Measurements from ENCODE around the gene N4BP3.
A peak's percentile ranks its signal among the peaks of the same experiment; 100 is the strongest.
"Not testable (repeated sequence)": the region's sequence is repeated elsewhere in the genome, so short reads cannot be mapped to it uniquely, and the experiment has no call there.

N4BP3 gene, protein sequence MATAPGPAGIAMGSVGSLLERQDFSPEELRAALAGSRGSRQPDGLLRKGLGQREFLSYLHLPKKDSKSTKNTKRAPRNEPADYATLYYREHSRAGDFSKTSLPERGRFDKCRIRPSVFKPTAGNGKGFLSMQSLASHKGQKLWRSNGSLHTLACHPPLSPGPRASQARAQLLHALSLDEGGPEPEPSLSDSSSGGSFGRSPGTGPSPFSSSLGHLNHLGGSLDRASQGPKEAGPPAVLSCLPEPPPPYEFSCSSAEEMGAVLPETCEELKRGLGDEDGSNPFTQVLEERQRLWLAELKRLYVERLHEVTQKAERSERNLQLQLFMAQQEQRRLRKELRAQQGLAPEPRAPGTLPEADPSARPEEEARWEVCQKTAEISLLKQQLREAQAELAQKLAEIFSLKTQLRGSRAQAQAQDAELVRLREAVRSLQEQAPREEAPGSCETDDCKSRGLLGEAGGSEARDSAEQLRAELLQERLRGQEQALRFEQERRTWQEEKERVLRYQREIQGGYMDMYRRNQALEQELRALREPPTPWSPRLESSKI

DNA sequence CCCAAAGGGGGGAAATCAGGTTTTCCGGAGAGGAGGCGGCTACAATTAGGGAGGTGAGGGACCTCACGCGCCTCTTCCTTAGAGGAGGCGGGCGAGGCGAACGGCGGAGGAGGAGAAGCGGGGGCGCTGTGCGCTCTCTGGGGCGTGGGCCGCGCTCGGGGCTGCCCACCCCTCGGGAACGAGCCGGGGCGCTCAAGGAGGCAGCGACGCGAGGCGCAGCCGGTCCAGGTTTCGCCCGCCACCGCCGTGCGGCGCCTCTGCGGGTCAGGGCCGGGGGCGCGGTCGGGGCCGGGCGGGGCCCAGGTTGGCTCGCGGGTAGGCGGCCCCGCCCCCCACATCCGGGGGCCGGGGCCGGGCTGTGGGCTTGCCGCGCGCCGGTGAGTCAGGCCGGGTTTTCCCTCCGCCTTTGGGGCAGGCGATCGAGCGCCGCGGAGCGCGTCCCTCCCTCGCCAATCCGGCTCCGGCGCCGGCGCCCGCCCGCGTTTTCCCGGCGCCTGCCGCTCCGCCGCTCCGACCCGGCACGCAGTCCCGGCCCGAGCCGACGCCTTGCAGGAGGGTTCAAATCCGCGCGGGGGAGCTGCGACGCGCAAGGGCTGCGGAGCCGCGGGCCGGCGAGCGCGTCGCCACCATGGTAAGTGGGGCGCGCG is at the start of gene N4BP3:
TSS of gene N4BP3 (plus strand) at position 392 of the 647 bp plus-strand sequence. CDS start 6,052 bp downstream, outside the sequence.
- DNase-seq (ENCODE audit: low spot score), result peak; percentile 81

GRCh38 chr5:178067755-178068154 is 45.6 kb upstream of the N4BP3 start:
- DNase-seq (ENCODE audit: low spot score), result no peak

DNA sequence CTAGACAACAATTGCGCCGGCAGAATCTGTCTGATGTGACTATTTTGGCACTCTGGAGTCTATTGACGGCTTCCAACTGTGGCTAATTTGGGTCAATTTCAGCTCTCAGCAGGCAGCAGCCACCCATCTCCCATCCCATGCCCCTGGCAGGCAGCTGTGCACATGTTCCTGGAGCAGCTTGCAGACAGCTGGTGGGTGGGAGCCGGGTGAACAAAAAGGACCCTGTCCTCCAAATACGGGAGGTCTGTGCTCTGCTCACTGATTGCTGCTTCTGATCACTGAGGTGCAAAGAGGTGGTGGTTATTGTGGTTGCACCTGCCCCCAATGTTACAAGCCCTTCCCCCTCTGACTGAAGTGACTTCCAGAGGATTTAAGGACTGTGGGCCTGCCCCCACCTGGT is 45.0 kb upstream of the N4BP3 start:
- DNase-seq (ENCODE audit: low spot score), result no peak

DNA sequence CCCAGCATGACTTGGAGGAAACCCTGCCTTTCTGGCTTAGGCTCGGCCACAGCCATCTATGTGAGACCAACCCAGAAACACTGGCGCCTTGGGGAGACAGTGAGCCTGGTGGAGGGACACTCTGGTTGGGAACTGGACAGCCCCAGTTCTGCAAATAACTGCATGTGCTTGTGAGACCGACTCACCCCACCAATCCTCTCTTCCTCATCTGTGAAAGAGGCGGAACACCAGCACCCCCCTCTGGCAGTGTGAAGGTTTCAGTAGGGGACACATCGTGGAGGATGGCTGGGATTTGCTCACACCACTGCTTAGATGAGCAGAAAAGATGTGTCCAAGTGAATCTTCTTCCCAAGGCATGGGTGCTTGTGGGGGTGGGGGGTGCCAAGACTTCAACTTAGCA is 43.4 kb upstream of the N4BP3 start:
- DNase-seq (ENCODE audit: low spot score), result peak; percentile 13

DNA sequence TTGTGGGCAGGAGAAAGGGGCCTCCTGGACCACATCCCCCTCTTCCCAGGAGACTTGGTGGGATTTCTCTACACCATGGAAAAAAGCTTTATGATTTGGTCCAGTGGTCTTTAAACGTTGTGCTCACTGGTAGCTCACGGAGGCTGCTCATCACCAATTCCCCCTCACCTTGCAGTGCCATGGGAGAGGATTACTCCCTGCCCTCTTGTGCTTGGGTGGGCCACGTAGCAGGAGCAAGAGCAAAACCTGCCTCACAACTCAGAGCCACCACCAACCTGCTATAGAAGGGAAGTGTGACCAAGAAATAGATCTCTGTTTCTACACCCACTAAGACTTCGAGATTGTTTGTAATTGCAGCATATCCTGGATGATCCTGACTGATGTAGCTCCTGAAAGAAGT is 42.2 kb upstream of the N4BP3 start:
- no peak for DNase-seq (ENCODE audit: low spot score)

- no peak for DNase-seq (ENCODE audit: low spot score)
Measured at GRCh38 chr5:178072749-178073148, 40.6 kb upstream of the N4BP3 start.

GRCh38 chr5:178074266-178074952 is 38.9 kb upstream of the N4BP3 start:
- no peak for DNase-seq (ENCODE audit: low spot score)

DNA sequence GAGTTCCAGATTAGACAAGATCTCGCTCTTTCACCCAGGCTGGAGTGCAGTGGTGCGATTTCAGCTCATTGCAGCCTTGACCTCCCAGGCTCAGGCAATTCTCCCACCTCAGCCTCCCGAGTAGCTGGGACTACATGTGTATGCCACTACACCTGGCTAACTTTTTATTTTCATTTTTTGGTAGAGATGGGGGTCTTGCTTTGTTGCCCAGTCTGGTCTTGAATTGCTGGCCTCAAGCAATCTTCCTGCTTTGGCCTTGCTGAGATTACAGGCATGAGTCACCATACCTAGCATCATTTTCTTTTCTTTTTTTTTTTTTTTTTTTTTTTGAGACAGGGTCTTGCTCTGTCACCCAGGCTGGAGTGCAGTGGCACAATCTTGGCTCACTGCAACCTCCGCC is 36.4 kb upstream of the N4BP3 start:
- not testable (repeated sequence) for DNase-seq (ENCODE audit: low spot score)

DNA sequence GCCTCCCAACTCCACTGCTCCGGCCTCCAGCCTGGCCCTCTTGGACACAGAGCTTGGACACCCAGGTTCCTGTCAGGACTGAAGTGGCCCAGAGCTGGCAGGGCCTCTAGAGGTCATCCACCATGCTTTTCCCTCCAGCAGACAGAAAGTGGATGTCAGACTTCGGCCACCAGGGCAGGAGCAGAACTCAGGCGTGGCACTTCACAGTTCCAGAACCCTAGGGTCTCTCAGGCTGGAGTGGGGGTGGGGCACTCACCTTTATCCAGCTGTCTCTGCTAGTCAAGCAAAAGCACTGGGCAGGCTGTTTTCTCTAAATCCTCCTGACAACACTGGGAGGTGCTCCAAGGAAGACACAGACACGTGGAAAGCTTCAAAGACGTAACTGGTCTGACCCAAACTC is 35.6 kb upstream of the N4BP3 start:
- no peak for DNase-seq (ENCODE audit: low spot score)

DNA sequence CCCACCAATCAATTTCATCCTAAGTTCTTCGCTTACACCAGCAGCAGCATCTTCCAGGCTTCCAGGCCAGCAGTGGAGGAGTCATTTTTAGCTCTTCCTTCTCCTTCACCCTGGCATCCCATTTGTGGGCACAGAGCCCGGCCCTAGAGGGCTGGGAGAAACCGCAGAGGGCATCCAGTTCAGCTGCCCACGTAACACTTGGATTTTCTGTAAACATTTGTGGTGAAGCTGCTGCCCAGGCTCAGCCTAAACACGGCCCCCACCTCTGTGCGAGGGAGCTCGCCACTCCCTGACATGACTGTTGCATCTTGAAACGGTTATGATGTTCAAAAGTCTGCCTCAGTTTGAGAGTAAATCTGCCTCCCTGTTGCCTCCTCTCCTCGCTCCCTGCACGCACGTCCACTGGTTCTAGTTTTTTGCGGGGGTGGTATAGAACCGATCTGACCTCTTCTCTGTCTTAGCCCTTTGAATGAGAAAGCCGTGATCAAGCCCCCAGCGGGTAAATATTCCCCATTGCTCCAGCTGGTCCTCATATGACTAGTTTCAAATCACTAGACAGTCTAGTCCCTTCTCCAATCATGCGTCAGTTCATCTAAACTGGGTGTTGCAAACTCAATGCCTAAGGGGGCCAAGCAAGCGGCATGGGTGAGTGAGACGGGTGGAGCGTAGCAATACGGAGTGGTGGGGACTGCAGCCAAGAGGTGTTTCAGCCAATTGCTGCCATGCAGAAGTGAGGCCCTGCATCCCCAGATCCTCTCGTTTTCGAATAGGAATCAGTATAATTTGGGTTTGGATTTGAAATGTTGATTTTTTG is 34.9 kb upstream of the N4BP3 start:
- DNase-seq (ENCODE audit: low spot score), result no peak

GRCh38 chr5:178080056-178080455 is 33.3 kb upstream of the N4BP3 start:
- DNase-seq (ENCODE audit: low spot score), result no peak

DNA sequence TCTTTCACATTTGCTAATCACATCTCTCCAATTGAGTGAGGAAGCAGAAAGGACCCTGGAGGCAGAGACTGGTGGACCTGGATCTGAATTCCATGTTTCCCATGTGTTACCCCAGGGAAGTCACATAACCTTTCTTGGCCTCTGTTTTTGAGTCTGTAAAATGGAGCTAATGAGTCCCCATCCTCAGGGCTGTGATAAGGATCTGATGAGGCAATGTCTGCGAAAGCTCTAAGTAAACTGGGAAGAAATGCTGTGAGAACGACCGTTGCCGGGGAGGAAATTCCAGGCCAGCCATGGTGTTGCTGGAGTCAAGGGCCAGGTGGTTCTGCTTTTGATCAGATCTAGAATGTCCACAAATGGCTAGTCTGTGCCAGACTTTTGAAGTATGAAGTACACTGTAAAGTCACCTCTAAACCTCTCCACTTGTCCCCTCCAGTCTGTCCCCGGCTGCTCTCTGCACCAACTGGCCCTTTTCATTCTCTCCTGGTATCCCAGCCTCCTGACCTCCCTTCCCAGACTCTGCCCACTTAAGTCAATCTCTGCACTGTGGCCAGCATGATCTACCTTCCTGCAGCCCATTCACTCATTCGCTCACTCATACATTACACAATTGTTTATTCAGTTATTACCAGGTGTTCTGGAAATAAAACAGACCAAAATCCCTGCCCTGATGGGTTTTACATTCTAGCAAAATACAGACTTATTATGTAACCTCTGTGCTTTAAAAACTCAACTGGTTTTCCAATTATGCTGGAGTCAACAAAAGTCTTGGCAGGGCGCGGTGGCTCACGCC is 32.5 kb upstream of the N4BP3 start:
- no peak for DNase-seq (ENCODE audit: low spot score)

DNA sequence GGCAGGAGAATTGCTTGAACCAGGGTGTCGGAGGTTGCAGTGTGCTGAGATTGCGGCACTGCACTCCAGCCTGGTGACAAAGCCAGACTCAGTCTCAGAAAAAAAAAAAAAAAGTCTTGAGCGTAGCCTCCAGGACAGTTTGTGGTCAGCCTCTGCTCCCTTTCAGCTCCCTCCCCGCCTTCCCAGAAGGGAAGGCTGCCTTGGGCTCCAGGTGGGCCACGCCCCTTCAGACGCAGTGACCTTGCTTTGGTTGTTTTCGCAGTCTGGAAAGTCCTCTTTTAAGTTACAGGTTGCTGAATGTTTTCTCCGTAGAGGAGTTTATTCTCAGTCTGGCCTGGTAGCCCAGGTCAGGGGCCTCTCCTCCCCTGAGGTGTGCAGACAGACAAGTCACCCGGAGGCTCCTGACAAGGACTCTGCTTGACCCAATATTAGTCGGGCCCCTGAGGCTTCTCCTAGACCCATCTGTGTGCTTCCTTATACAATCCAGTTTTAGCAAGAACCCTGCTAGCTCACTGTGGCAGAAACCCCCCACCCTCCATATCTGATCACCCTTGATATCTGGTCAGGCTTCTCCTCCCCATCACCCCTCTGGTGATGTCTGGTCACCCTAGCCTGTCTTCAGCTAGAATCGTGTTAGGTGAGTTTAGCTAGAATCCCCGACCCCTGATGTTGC is 31.6 kb upstream of the N4BP3 start:
- DNase-seq (ENCODE audit: low spot score), result no peak

GRCh38 chr5:178083922-178084321 is 29.4 kb upstream of the N4BP3 start:
- DNase-seq (ENCODE audit: low spot score), result no peak

- DNase-seq (ENCODE audit: low spot score), result no peak
Measured at GRCh38 chr5:178085316-178085715, 28.0 kb upstream of the N4BP3 start.

DNA sequence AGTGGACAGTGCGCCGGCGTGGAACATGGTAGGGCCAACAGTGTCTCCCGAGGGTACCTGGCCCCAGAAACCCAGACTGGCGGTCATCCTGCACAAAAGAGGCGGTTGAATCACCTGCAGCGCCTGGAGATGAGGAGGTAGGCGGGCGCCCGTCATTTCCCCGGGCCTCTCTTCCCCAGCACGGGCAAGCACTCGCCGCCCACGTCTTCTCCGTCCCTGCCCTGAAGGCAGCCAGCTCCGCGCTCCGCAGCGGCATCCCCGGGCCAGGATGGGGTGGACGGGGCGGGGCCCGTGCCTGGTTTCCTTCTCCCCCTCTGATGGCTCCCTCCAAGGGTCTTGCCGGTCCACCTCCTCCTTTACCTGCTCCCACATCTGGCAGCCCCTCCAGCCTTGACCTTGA is 27.1 kb upstream of the N4BP3 start:
- DNase-seq (ENCODE audit: low spot score), result no peak

- DNase-seq (ENCODE audit: low spot score), result not testable (repeated sequence)
Measured at GRCh38 chr5:178087199-178087598, 26.1 kb upstream of the N4BP3 start.

- DNase-seq (ENCODE audit: low spot score), result no peak
Measured at GRCh38 chr5:178090856-178091255, 22.5 kb upstream of the N4BP3 start.

- DNase-seq (ENCODE audit: low spot score), result no peak
Measured at GRCh38 chr5:178093134-178093533, 20.2 kb upstream of the N4BP3 start.

GRCh38 chr5:178094345-178094744 is 19.0 kb upstream of the N4BP3 start:
- no peak for DNase-seq (ENCODE audit: low spot score)
